HL-60/S4 (cell line): ENCODE data around the gene PAK6.

ENCODE experiments used
- in situ Hi-C: fragments of 300-500 bp; cut with MboI; formaldehyde crosslinking; loops from 2 replicates; pipeline ENCODE4 v1.14.3; 2022; ENCODE audit warnings: low sequenced_read_pairs

The PAK6 gene

DNA sequence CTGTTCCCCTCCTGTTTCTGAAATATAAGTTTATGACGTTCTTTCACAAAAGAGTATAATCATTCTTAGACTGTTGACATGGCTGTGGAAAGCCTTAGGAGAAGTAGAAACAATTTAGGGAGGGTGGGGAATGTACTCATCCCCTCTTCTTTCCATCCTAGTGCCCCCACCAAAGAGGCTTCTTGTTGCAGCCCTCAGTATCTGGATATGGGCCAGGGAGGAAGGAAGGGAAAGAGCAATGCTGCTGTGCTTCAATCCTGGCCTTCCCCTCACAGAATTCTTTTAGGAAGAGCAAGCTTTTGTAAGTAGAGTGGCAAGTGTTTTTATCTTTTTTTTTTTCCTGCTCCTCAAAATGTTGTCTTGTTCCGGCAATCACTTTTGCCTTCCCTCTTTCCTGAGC is 86.3 kb downstream of the PAK6 start:
- in situ Hi-C loops: no loop called here

DNA sequence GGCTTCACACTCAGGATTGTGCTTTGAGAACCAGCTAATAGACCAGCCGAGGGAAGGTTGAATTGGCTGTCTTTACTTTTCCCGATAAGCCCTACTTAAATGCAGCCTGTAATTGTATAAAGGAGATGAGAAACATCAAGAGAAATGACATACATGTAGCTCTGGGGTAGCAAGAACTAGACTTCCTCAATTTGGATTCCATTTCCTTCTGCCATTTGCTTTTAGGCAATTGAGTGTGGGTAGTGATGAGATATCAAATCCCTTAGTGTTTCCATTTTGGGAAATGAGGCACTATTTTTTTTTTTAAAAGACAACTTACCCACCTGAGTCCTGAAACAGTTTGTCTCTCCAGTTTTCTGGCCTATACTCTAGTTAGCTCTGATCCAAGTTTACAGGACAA is 86.8 kb downstream of the PAK6 start:
- in situ Hi-C loops: no loop called here
